Ishikawa (cell line): ENCODE measurements around the gene ZBTB46.

ENCODE experiments used
- CEBPB ChIP-seq: IDR thresholded peaks from 2 replicates; pipeline ENCODE4 v1.6.1; 2012
- CREB1 ChIP-seq: IDR thresholded peaks from 2 replicates; pipeline ENCODE4 v1.6.1; 2012; ENCODE audit warnings: low read depth
- EGR1 ChIP-seq: IDR thresholded peaks from 2 replicates; pipeline ENCODE4 v1.6.1; 2012
- EP300 ChIP-seq: IDR thresholded peaks from 2 replicates; pipeline ENCODE4 v1.6.1; 2012; ENCODE audit warnings: borderline replicate concordance
- FOXM1 ChIP-seq: IDR thresholded peaks from 2 replicates; pipeline ENCODE4 v1.6.1; 2012; ENCODE audit warnings: low read depth, borderline replicate concordance
- MAX ChIP-seq: IDR thresholded peaks from 2 replicates; pipeline ENCODE4 v1.6.1; 2012
- NFIC ChIP-seq: IDR thresholded peaks from 2 replicates; pipeline ENCODE4 v1.6.1; 2012
- RAD21 ChIP-seq: IDR thresholded peaks from 2 replicates; pipeline ENCODE4 v1.6.1; 2012; ENCODE audit warnings: low read depth
- REST ChIP-seq: IDR thresholded peaks from 2 replicates; pipeline ENCODE4 v1.6.1; 2012; ENCODE audit warnings: low read depth, mild to moderate bottlenecking
- TAF1 ChIP-seq: IDR thresholded peaks from 2 replicates; pipeline ENCODE4 v1.6.1; 2012; ENCODE audit warnings: low read depth, mild to moderate bottlenecking
- TCF12 ChIP-seq: IDR thresholded peaks from 2 replicates; pipeline ENCODE4 v1.6.1; 2012; ENCODE audit warnings: low read depth
- TEAD4 ChIP-seq: IDR thresholded peaks from 2 replicates; pipeline ENCODE4 v1.6.1; 2012
- USF1 ChIP-seq: IDR thresholded peaks from 2 replicates; pipeline ENCODE4 v1.6.1; 2012
- YY1 ChIP-seq: IDR thresholded peaks from 2 replicates; pipeline ENCODE4 v1.6.1; 2012; ENCODE audit warnings: low read depth
- ZBTB7A ChIP-seq: IDR thresholded peaks from 2 replicates; pipeline ENCODE4 v1.6.1; 2012; ENCODE audit warnings: low read depth

ZBTB46 gene

GRCh38 chr20:63787749-63788148 is 43.3 kb downstream of the ZBTB46 start:
- TF ChIP-seq YY1 (no peak), RAD21 (no peak), TAF1 (no peak), CEBPB (no peak), NFIC (no peak), TCF12 (no peak), REST (no peak)

DNA sequence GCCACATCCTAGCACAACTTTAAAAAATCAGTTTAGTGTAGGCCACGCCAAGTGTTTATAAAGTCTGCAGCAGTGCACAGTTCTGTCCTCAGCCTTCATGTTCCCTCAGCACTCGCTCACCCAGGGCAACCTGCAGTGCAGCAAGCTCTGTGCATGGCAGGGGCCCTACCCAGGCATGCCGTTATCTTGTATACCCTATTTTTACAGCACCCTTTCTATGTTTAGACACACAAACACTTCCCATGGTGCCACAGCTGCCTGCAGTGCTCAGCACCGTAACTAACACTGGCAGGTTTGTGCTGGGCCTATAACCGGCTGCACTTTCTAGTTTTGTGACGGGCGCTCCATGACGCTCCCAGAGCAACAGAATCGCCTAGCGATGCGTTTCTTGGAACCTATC is 43.8 kb downstream of the ZBTB46 start:
- TF ChIP-seq YY1 (no peak), EP300 (no peak), ZBTB7A (no peak), RAD21 (no peak), CREB1 (no peak), REST (no peak), TEAD4 (no peak), EGR1 (no peak), FOXM1 (no peak), USF1 (no peak), MAX (no peak), NFIC (no peak), TCF12 (no peak), CEBPB (no peak), TAF1 (no peak)

DNA sequence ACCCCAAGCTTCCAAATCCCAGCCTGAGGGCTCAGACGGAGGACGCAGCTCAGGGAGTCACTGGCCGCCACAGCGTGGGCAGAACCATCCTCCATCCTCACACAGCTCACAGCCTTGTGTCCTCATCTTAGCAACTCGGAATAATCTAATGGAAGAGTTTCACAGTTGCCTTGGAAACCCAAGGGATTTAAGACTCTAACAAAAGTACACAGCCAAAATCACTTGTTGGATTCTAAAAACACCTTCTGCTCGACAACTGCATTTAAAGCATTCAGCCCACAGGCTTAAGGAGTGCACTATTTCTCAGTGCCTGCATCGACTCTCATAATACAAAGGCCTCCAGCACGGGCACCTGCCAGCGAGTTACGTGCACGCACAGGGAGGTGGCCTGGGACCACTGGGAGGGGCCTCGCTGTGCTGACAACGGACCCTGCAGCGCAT is 45.4 kb downstream of the ZBTB46 start:
- TF ChIP-seq CREB1: no peak
- no peak for TF ChIP-seq NFIC
- no peak for TF ChIP-seq TAF1
- no peak for TF ChIP-seq CEBPB
- no peak for TF ChIP-seq YY1
- TF ChIP-seq TCF12: no peak
- no peak for TF ChIP-seq ZBTB7A
- no peak for TF ChIP-seq TEAD4
- TF ChIP-seq FOXM1: no peak
- TF ChIP-seq RAD21: no peak
- TF ChIP-seq EP300: no peak
- no peak for TF ChIP-seq REST

DNA sequence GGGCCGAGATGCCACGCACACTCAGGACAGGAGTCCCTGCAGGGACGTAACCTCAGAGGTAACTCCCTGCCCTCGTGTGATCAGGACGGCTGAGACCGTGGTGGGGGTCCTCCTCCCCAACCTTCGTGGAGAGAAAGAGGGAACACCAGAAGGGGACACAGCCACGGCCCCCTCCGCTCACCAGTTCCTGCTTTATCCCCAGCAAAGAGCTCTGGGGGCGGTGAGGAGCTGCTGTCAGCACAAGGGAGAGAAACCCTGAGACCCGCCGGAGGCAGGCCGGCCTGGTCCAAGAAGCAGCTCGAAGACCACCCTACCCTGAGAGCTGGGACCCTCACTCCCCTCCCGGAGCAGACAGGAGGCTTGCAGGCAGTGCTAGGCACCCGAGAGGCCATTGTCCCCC is 47.1 kb downstream of the ZBTB46 start:
- TF ChIP-seq REST (no peak), ZBTB7A (no peak), NFIC (no peak), MAX (no peak), RAD21 (no peak), CEBPB (no peak), TCF12 (no peak), USF1 (no peak), TEAD4 (no peak), YY1 (no peak), CREB1 (no peak), EP300 (no peak), EGR1 (no peak), FOXM1 (no peak), TAF1 (no peak)
